ENCODE results near the gene ANKRD50. TPM values are rescaled to one million over a fixed set of nuclear protein-coding genes. Genes with fewer than 3 reads are reported as not detected.

The ANKRD50 gene
- total RNA-seq, 1 donor from 2014 or later: 20.6 TPM

GRCh38 chr4:124632439-124632838 is 80.1 kb downstream of the ANKRD50 start:
- no peaks in the 10 kb centered on the region for H3K9me3 ChIP-seq
- no peaks in the 10 kb centered on the region for H3K27me3 ChIP-seq
- peaks cover 4% of the 10 kb centered on the region for H3K4me1 ChIP-seq
- TF ChIP-seq POLR2AphosphoS5 (IDR thresholded peaks at IDR 0.05; ENCODE audit: insufficient read depth in 1 of 2, low read depth in 1 of 2) (no peak), CTCF (IDR thresholded peaks at IDR 0.05) (no peak), POLR2A (IDR thresholded peaks at IDR 0.05) (no peak)
- H3K36me3 ChIP-seq: no peaks in the 10 kb centered on the region
- DNase-seq (ENCODE audit: extremely low spot score in 2 of 2): no peak
- no peak overlapping the region for H3K27ac ChIP-seq
- H3K4me3 ChIP-seq: no peak overlapping the region
- intact Hi-C loops (cut with DNase I): no loop called here

- intact Hi-C loops (cut with DNase I): no loop called here
- Histone ChIP-seq H3K4me1 (peaks cover 4% of the 10 kb centered on the region), H3K27me3 (no peaks in the 10 kb centered on the region), H3K9me3 (no peaks in the 10 kb centered on the region), H3K27ac (no peak overlapping the region), H3K4me3 (no peak overlapping the region), H3K36me3 (no peaks in the 10 kb centered on the region)
- TF ChIP-seq CTCF (IDR thresholded peaks at IDR 0.05) (no peak), POLR2AphosphoS5 (IDR thresholded peaks at IDR 0.05; ENCODE audit: insufficient read depth in 1 of 2, low read depth in 1 of 2) (peak in 1 of 2 donors; percentile 10)
- DNase-seq (ENCODE audit: extremely low spot score in 2 of 2): no peak
Measured at GRCh38 chr4:124631760-124632159, 80.8 kb downstream of the ANKRD50 start.

GRCh38 chr4:124629681-124630080 is 82.9 kb downstream of the ANKRD50 start:
- DNase-seq (ENCODE audit: extremely low spot score in 2 of 2): no peak
- Histone ChIP-seq H3K9me3 (no peaks in the 10 kb centered on the region), H3K4me3 (no peak overlapping the region), H3K27ac (no peak overlapping the region), H3K27me3 (no peaks in the 10 kb centered on the region), H3K36me3 (no peaks in the 10 kb centered on the region), H3K4me1 (peaks cover 4% of the 10 kb centered on the region)
- intact Hi-C loops (cut with DNase I): no loop called here
- no peak for TF ChIP-seq CTCF (IDR thresholded peaks at IDR 0.05)
- no peak for TF ChIP-seq POLR2A (IDR thresholded peaks at IDR 0.05)
- no peak for TF ChIP-seq POLR2AphosphoS5 (IDR thresholded peaks at IDR 0.05; ENCODE audit: insufficient read depth in 1 of 2, low read depth in 1 of 2)

Measured in vagina (tissue), 2 donors.